HEK293 (cell line): ENCODE measurements around the gene UMAD1.
"Not testable (repeated sequence)": the region's sequence is repeated elsewhere in the genome, so short reads cannot be mapped to it uniquely, and the experiment has no call there.

Source experiments
- CTCF ChIA-PET: fragments of 350-600 bp; formaldehyde crosslinking; extraction: SDS; loops from one replicate; lab custom pipeline; 2021; ENCODE audit warnings: antibody characterized with exemption; lab: Yijun Ruan, JAX
- POLR2A ChIA-PET: fragments of 300-600 bp; formaldehyde crosslinking; extraction: SDS; loops from one replicate; lab custom pipeline; 2020; ENCODE audit warnings: antibody characterized with exemption, inconsistent platforms; lab: Yijun Ruan, JAX
- H3K27ac ChIP-seq: fragments of 200-500 bp; sonication (Bioruptor generic); 2 replicates; pipeline ENCODE4 v1.5.1; 2014; ENCODE audit warnings: low read depth, low read length, control low read depth, inconsistent platforms; ENCODE audit errors: extremely low read depth
- H3K36me3 ChIP-seq, 2 experiments: fragments of 200-500 bp in 1 of 2; sonication (Bioruptor generic) in 1 of 2; 1 replicate in 1 of 2; 2 replicates in 1 of 2; pipeline ENCODE4 v1.5.1; 2014 to 2017; ENCODE audit warnings: inconsistent platforms in 2 of 2, low read length in 2 of 2; ENCODE audit not compliant: control insufficient read depth in 2 of 2, insufficient read depth in 1 of 2
- H3K4me1 ChIP-seq: fragments of 200-500 bp; sonication (Bioruptor generic); 2 replicates; pipeline ENCODE4 v1.5.1; 2014; ENCODE audit warnings: mild to moderate bottlenecking, low read length, inconsistent platforms; ENCODE audit not compliant: control insufficient read depth, insufficient read depth
- H3K4me3 ChIP-seq: 2 replicates; pipeline ENCODE4 v1.5.1; 2011; ENCODE audit warnings: low read depth, mild to moderate bottlenecking, control low read depth, low read length, moderate library complexity
- H3K9me3 ChIP-seq: fragments of 200-500 bp; sonication (Bioruptor generic); 2 replicates; pipeline ENCODE4 v1.5.1; 2014; ENCODE audit warnings: low read depth, low read length, inconsistent platforms; ENCODE audit not compliant: control insufficient read depth, insufficient read depth
- FEZF1 ChIP-seq: fragments of 450-650 bp; formaldehyde crosslinking; IDR thresholded peaks from 2 replicates; pipeline ENCODE4 v1.5.1; 2016; ENCODE audit warnings: missing biosample characterization, missing genetic modification characterization
- GFI1B ChIP-seq: fragments of 450-650 bp; formaldehyde crosslinking; IDR thresholded peaks from 2 replicates; pipeline ENCODE4 v1.5.1; 2016; ENCODE audit warnings: missing biosample characterization, missing genetic modification characterization
- GLI4 ChIP-seq: fragments of 450-650 bp; formaldehyde crosslinking; IDR thresholded peaks from 2 replicates; pipeline ENCODE4 v1.5.1; 2016; ENCODE audit warnings: missing biosample characterization, missing genetic modification characterization
- KLF1 ChIP-seq: fragments of 450-650 bp; formaldehyde crosslinking; IDR thresholded peaks from 2 replicates; pipeline ENCODE4 v1.5.1; 2016; ENCODE audit warnings: missing biosample characterization, missing genetic modification characterization
- ZBTB1 ChIP-seq: fragments of 450-650 bp; formaldehyde crosslinking; IDR thresholded peaks from 2 replicates; pipeline ENCODE4 v1.5.1; 2016; ENCODE audit warnings: missing biosample characterization, missing genetic modification characterization
- ZBTB21 ChIP-seq: fragments of 450-650 bp; formaldehyde crosslinking; IDR thresholded peaks from 2 replicates; pipeline ENCODE4 v1.5.1; 2017; ENCODE audit warnings: missing biosample characterization, missing genetic modification characterization
- ZIC2 ChIP-seq: fragments of 450-650 bp; formaldehyde crosslinking; IDR thresholded peaks from 2 replicates; pipeline ENCODE4 v1.5.1; 2016; ENCODE audit warnings: missing biosample characterization, missing genetic modification characterization
- ZNF132 ChIP-seq: fragments of 450-650 bp; formaldehyde crosslinking; IDR thresholded peaks from 2 replicates; pipeline ENCODE4 v1.5.1; 2017; ENCODE audit warnings: missing biosample characterization, missing genetic modification characterization, borderline replicate concordance
- ZNF146 ChIP-seq: fragments of 450-650 bp; formaldehyde crosslinking; IDR thresholded peaks from 2 replicates; pipeline ENCODE4 v1.5.1; 2016; ENCODE audit warnings: missing biosample characterization, missing genetic modification characterization
- ZNF169 ChIP-seq: fragments of 450-650 bp; formaldehyde crosslinking; IDR thresholded peaks from 2 replicates; pipeline ENCODE4 v1.5.1; 2016; ENCODE audit warnings: missing biosample characterization, missing genetic modification characterization
- ZNF211 ChIP-seq: fragments of 450-650 bp; formaldehyde crosslinking; IDR thresholded peaks from 2 replicates; pipeline ENCODE4 v1.5.1; 2016; ENCODE audit warnings: low read depth, missing biosample characterization, missing genetic modification characterization
- ZNF248 ChIP-seq: fragments of 450-650 bp; formaldehyde crosslinking; IDR thresholded peaks from 2 replicates; pipeline ENCODE4 v1.5.1; 2017; ENCODE audit warnings: missing biosample characterization, missing genetic modification characterization
- ZNF335 ChIP-seq: fragments of 450-650 bp; formaldehyde crosslinking; conservative IDR thresholded peaks from 2 replicates; pipeline ENCODE4 v1.5.1; 2016; ENCODE audit warnings: missing biosample characterization, missing genetic modification characterization
- ZNF350 ChIP-seq: fragments of 450-650 bp; formaldehyde crosslinking; IDR thresholded peaks from 2 replicates; pipeline ENCODE4 v1.5.0; 2017; ENCODE audit warnings: missing biosample characterization, mild to moderate bottlenecking, missing genetic modification characterization
- ZNF600 ChIP-seq: fragments of 450-650 bp; formaldehyde crosslinking; IDR thresholded peaks from 2 replicates; pipeline ENCODE4 v1.5.1; 2016; ENCODE audit warnings: missing biosample characterization, missing genetic modification characterization
- ZNF610 ChIP-seq: fragments of 450-650 bp; formaldehyde crosslinking; IDR thresholded peaks from 2 replicates; pipeline ENCODE4 v1.5.1; 2016; ENCODE audit warnings: missing biosample characterization, missing genetic modification characterization, borderline replicate concordance
- ZNF621 ChIP-seq: fragments of 450-650 bp; formaldehyde crosslinking; IDR thresholded peaks from 2 replicates; pipeline ENCODE4 v1.5.1; 2017; ENCODE audit warnings: missing biosample characterization, missing genetic modification characterization
- ZNF645 ChIP-seq: fragments of 450-650 bp; formaldehyde crosslinking; IDR thresholded peaks from 2 replicates; pipeline ENCODE4; 2016; ENCODE audit warnings: missing biosample characterization, missing genetic modification characterization
- ZNF654 ChIP-seq: fragments of 450-650 bp; formaldehyde crosslinking; IDR thresholded peaks from 2 replicates; pipeline ENCODE4 v1.5.1; 2016; ENCODE audit warnings: low read depth, missing biosample characterization, missing genetic modification characterization
- ZNF843 ChIP-seq: fragments of 450-650 bp; formaldehyde crosslinking; IDR thresholded peaks from 2 replicates; pipeline ENCODE4 v1.5.1; 2016; ENCODE audit warnings: missing biosample characterization, missing genetic modification characterization

Gene UMAD1

DNA sequence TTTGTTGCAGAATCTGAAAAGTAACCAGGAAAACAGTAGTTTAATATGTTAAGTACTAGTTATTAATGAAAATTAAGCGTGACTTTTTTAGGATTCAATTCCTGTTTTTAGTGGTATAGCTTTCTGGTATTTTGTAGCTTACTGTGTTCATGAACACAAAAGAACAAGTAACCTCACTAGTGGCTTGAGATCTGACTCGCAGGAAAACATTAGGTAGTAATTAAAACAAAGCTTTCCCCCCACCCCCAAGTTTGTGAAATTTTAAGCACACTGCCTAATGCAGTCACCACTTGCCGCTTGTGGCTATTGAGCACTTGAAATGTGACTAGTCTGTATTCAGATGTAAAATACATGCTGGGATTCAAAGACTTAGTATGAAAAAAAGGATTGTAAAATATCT lies 180.4 kb downstream of the UMAD1 start:
- Histone ChIP-seq H3K4me3 (no peak overlapping the region), H3K36me3 (no peaks in the 10 kb centered on the region), H3K27ac (no peak overlapping the region), H3K4me1 (peaks cover 3% of the 10 kb centered on the region; the same call in 1 of the 2 replicates), H3K9me3 (no peaks in the 10 kb centered on the region)
- CTCF ChIA-PET: interaction anchor here (0.7 kb wide), 2 partner anchors 24 to 94 kb away, joined by 3 read pairs; no protein-coding TSS in a partner anchor
- TF ChIP-seq ZNF843 (tag by site-specific recombination) (no peak), GLI4 (tag by site-specific recombination) (no peak), FEZF1 (no peak), ZNF654 (tag by site-specific recombination) (no peak), ZNF248 (no peak), GFI1B (tag by site-specific recombination) (no peak), ZBTB21 (tag by site-specific recombination) (no peak), ZNF211 (tag by site-specific recombination) (no peak), ZNF610 (tag by site-specific recombination) (no peak), ZNF169 (no peak)
- POLR2A ChIA-PET: no interaction called here

GRCh38 chr7:7821517-7821916 lies 181.0 kb downstream of the UMAD1 start:
- POLR2A ChIA-PET: no interaction called here
- CTCF ChIA-PET: no interaction called here
- no peaks in the 10 kb centered on the region for H3K9me3 ChIP-seq
- TF ChIP-seq ZNF132: no peak
- no peak for TF ChIP-seq ZNF621 (tag by site-specific recombination)
- no peak for TF ChIP-seq ZNF335 (tag by site-specific recombination)
- no peak for TF ChIP-seq ZNF350 (tag by site-specific recombination)
- TF ChIP-seq ZBTB1 (tag by site-specific recombination): no peak
- TF ChIP-seq ZNF600 (tag by site-specific recombination): no peak
- TF ChIP-seq ZNF146 (tag by site-specific recombination): no peak
- TF ChIP-seq KLF1 (tag by site-specific recombination): no peak
- H3K27ac ChIP-seq: no peak overlapping the region
- no peak overlapping the region for H3K4me3 ChIP-seq
- H3K4me1 ChIP-seq: peaks cover 3% of the 10 kb centered on the region; the same call in 1 of the 2 replicates
- no peaks in the 10 kb centered on the region for H3K36me3 ChIP-seq

DNA sequence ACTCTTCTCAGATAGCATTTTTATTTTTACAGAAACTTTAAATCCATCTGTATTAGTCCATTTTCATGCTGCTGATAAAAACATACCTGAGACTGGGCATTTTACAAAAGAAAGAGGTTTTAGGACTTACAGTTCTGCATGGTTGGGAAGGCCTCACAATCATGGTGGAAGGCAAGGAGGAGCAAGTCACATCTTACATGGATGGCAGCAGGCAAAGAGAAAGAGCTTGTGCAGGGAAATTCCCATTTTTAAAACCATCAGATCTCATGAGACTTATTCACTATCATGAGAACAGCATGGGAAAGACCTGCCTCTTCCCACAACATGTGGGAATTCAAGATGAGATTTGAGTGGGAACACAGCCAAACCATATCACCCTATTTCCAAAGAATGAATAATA lies 184.7 kb downstream of the UMAD1 start:
- POLR2A ChIA-PET, H3K9me3 ChIP-seq, H3K36me3 ChIP-seq, H3K4me3 ChIP-seq, H3K4me1 ChIP-seq, H3K27ac ChIP-seq, CTCF ChIA-PET: not testable (repeated sequence)

- ChIA-PET CTCF (no interaction called here), POLR2A (no interaction called here)
- H3K4me3 ChIP-seq: no peak overlapping the region
- no peak overlapping the region for H3K27ac ChIP-seq
- H3K4me1 ChIP-seq: 0 out of 2 replicates have a peak, but pooled peaks cover 3% of the 10 kb centered on the region
- no peaks in the 10 kb centered on the region for H3K36me3 ChIP-seq
- TF ChIP-seq ZNF169 (no peak), ZIC2 (tag by site-specific recombination) (no peak), ZNF645 (tag by site-specific recombination) (no peak)
- H3K9me3 ChIP-seq: no peaks in the 10 kb centered on the region
Measured at GRCh38 chr7:7829667-7830066, 189.1 kb downstream of the UMAD1 start.
